ENCODE measurements around the gene COL4A1.
"Not testable (repeated sequence)": the region's sequence is repeated elsewhere in the genome, so short reads cannot be mapped to it uniquely, and the experiment has no call there.

Gene COL4A1

DNA sequence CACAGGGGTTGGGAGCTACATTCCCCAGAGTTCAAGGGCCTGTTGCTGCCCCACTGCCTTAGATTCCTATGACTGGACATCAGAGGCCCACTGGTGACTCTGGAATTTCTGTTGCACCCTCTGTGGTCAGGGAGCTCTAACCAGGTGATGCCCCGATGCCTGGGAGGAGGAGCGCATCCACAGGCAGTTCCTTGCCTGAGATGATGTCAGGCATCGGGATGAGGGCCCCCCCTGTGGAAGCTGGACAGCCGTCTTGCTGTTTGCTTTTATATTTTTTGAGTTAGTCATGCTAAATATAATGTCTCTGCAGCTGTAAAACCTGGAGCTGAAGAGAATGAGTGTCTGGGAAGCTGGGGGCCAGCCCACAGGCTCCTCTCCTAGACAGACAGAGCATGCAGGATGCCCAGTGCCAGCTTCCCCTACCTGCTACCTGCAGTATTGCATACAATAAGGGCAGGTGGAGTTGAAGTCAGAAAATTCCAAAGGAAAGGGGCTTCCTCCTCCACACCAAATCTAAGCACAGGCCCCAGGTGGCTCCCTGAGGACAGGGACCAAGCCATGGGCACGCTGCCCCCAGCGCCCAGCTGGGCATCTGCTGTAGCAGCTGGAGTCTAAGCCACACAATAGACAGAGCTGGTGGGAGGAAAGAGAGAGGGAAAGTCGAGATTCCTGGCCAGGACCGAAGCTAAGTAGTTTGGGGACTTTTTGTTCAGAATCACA is 16.4 kb upstream of the COL4A1 start:
- TF ChIP-seq EZH2 (optimal IDR thresholded peaks at IDR 0.05; ENCODE audit: low read depth, low read length) (no peak), EZH2phosphoT487 (IDR thresholded peaks at IDR 0.05; ENCODE audit: low read length) (no peak)
- TF ChIP-seq, protein P1, sequence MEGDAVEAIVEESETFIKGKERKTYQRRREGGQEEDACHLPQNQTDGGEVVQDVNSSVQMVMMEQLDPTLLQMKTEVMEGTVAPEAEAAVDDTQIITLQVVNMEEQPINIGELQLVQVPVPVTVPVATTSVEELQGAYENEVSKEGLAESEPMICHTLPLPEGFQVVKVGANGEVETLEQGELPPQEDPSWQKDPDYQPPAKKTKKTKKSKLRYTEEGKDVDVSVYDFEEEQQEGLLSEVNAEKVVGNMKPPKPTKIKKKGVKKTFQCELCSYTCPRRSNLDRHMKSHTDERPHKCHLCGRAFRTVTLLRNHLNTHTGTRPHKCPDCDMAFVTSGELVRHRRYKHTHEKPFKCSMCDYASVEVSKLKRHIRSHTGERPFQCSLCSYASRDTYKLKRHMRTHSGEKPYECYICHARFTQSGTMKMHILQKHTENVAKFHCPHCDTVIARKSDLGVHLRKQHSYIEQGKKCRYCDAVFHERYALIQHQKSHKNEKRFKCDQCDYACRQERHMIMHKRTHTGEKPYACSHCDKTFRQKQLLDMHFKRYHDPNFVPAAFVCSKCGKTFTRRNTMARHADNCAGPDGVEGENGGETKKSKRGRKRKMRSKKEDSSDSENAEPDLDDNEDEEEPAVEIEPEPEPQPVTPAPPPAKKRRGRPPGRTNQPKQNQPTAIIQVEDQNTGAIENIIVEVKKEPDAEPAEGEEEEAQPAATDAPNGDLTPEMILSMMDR (IDR thresholded peaks at IDR 0.05; ENCODE audit: low read length) = no peak
- no peak overlapping the region for H3K9ac ChIP-seq (ENCODE audit: low read length)
- H3K4me2 ChIP-seq (ENCODE audit: low read depth, low read length) = no peak overlapping the region
- DNase-seq = no peak
- no peak overlapping the region for H3K4me3 ChIP-seq (ENCODE audit: low read length)
- H3K9me2 ChIP-seq (replicated peaks; ENCODE audit: insufficient read depth, low read length) = no peaks in the 10 kb centered on the region
- H3K27ac ChIP-seq (ENCODE audit: low read length) = no peak overlapping the region
- no peaks in the 10 kb centered on the region for H3K79me2 ChIP-seq (ENCODE audit: low read length)
- H3K27me3 ChIP-seq (replicated peaks; ENCODE audit: insufficient read depth, low read length) = no peaks in the 10 kb centered on the region
- H3K9me3 ChIP-seq (replicated peaks; ENCODE audit: insufficient read depth, low read length) = no peaks in the 10 kb centered on the region
- H3K4me1 ChIP-seq (ENCODE audit: low read length) = no peaks in the 10 kb centered on the region
- H3F3A ChIP-seq (ENCODE audit: insufficient read depth, low read length) = no peaks in the 10 kb centered on the region
- H4K20me1 ChIP-seq (ENCODE audit: insufficient read depth, low read length) = no peaks in the 10 kb centered on the region
- H3K36me3 ChIP-seq (replicated peaks; ENCODE audit: insufficient read depth, low read length) = no peaks in the 10 kb centered on the region
- no peak overlapping the region for H2AFZ ChIP-seq (ENCODE audit: low read length)

DNA sequence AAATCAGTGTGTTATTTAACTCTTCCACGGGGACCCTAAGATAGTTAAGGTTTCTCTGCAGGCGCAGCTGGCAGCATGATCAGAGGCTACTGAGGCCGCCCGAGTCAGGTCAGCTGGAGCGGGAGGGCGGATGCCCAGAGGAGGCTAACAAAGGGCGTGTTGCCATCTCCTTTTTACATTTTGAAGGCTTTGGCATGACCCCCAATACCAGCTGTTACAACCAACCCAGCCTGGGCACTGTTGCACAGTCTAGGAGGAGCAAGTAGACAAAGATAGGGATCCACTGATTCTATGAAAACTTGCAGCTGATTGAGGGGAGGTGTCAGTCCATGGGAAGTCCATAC is 15.8 kb upstream of the COL4A1 start:
- H3K36me3 ChIP-seq (replicated peaks; ENCODE audit: insufficient read depth, low read length) = no peaks in the 10 kb centered on the region
- no peak overlapping the region for H2AFZ ChIP-seq (ENCODE audit: low read length)
- no peaks in the 10 kb centered on the region for H3K9me2 ChIP-seq (replicated peaks; ENCODE audit: insufficient read depth, low read length)
- no peaks in the 10 kb centered on the region for H3K79me2 ChIP-seq (ENCODE audit: low read length)
- H3F3A ChIP-seq (ENCODE audit: insufficient read depth, low read length) = no peaks in the 10 kb centered on the region
- H4K20me1 ChIP-seq (ENCODE audit: insufficient read depth, low read length) = no peaks in the 10 kb centered on the region
- no peaks in the 10 kb centered on the region for H3K27me3 ChIP-seq (replicated peaks; ENCODE audit: insufficient read depth, low read length)
- H3K27ac ChIP-seq (ENCODE audit: low read length) = no peak overlapping the region
- TF ChIP-seq EZH2 (optimal IDR thresholded peaks at IDR 0.05; ENCODE audit: low read depth, low read length) = no peak
- no peak for DNase-seq
- no peaks in the 10 kb centered on the region for H3K9me3 ChIP-seq (replicated peaks; ENCODE audit: insufficient read depth, low read length)
- H3K4me2 ChIP-seq (ENCODE audit: low read depth, low read length) = no peak overlapping the region
- no peak overlapping the region for H3K9ac ChIP-seq (ENCODE audit: low read length)
- no peaks in the 10 kb centered on the region for H3K4me1 ChIP-seq (ENCODE audit: low read length)
- H3K4me3 ChIP-seq (ENCODE audit: low read length) = no peak overlapping the region

DNA sequence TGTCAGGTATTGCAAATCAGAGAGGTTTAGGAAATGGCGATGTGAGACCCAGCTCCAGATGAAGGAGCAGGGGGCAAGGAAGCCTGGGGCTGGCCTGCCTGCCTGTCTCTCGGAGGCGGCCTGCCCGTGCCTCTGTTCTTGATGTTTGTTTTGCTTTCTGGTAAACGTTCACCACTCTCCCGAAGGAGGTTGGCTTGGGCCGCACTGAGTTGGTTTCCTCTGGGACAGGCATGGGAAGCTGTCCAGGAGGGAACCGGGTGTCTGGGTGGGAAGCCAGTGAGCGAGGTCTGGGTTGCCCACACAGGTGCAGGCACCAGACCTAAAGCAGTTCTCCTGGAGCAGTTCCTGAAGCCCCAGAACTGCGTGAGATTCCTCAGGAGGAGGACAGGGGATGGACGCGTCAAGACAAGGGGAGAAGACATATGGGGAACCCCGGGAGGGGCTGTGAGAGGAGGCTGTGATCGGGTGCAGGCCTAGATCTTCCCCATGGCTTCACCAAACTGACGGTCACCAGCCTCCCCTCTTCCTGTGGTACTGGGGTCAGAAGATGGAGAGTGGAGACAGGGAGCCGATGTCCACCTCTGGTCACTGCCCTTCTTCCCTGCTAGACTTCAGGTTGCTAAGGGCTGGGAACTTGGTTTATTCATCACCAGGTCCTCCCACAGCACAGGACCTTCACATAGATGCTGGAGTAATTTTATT is 15.3 kb upstream of the COL4A1 start:
- no peak overlapping the region for H3K27ac ChIP-seq (ENCODE audit: low read length)
- H3K9me2 ChIP-seq (replicated peaks; ENCODE audit: insufficient read depth, low read length) = no peaks in the 10 kb centered on the region
- H3K9me3 ChIP-seq (replicated peaks; ENCODE audit: insufficient read depth, low read length) = no peaks in the 10 kb centered on the region
- H3K36me3 ChIP-seq (replicated peaks; ENCODE audit: insufficient read depth, low read length) = no peaks in the 10 kb centered on the region
- H3K27me3 ChIP-seq (replicated peaks; ENCODE audit: insufficient read depth, low read length) = no peaks in the 10 kb centered on the region
- no peaks in the 10 kb centered on the region for H3K79me2 ChIP-seq (ENCODE audit: low read length)
- no peak overlapping the region for H2AFZ ChIP-seq (ENCODE audit: low read length)
- H3K4me3 ChIP-seq (ENCODE audit: low read length) = no peak overlapping the region
- no peaks in the 10 kb centered on the region for H4K20me1 ChIP-seq (ENCODE audit: insufficient read depth, low read length)
- DNase-seq = no peak
- no peaks in the 10 kb centered on the region for H3F3A ChIP-seq (ENCODE audit: insufficient read depth, low read length)
- H3K4me1 ChIP-seq (ENCODE audit: low read length) = no peaks in the 10 kb centered on the region
- no peak overlapping the region for H3K9ac ChIP-seq (ENCODE audit: low read length)
- TF ChIP-seq EZH2 (optimal IDR thresholded peaks at IDR 0.05; ENCODE audit: low read depth, low read length) (no peak), EZH2phosphoT487 (IDR thresholded peaks at IDR 0.05; ENCODE audit: low read length) (no peak)
- TF ChIP-seq, protein P1 (IDR thresholded peaks at IDR 0.05; ENCODE audit: low read length) = no peak
- H3K4me2 ChIP-seq (ENCODE audit: low read depth, low read length) = no peak overlapping the region

DNA sequence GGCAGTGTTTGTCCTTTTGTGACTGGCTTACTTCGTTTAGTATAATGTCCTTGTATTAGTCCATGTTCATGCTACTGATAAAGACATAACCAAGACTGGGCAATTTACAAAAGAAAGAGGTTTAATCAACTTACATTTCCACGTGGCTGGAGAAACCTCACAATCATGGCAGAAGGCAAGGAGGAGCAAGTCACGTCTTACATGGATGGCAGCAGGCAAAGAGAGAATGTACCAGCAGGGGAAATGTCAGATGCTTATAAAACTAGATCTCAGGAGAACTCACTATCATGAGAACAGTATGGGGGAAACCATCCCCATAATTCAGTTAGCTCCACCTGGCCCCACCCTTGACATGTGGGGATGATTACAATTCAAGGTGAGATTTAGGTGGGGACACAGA is 14.6 kb upstream of the COL4A1 start:
- H2AFZ ChIP-seq (ENCODE audit: low read length); H3F3A ChIP-seq (ENCODE audit: insufficient read depth, low read length); DNase-seq; H3K9ac ChIP-seq (ENCODE audit: low read length); H3K9me2 ChIP-seq (replicated peaks; ENCODE audit: insufficient read depth, low read length); H3K27me3 ChIP-seq (replicated peaks; ENCODE audit: insufficient read depth, low read length); H3K79me2 ChIP-seq (ENCODE audit: low read length); H3K36me3 ChIP-seq (replicated peaks; ENCODE audit: insufficient read depth, low read length); H4K20me1 ChIP-seq (ENCODE audit: insufficient read depth, low read length); H3K4me1 ChIP-seq (ENCODE audit: low read length); H3K4me3 ChIP-seq (ENCODE audit: low read length); H3K9me3 ChIP-seq (replicated peaks; ENCODE audit: insufficient read depth, low read length); H3K4me2 ChIP-seq (ENCODE audit: low read depth, low read length); H3K27ac ChIP-seq (ENCODE audit: low read length): not testable (repeated sequence)

Measured in MM.1S (cell line).